ENCODE results near the gene CYLD. TPM values are rescaled to one million over a fixed set of nuclear protein-coding genes. Genes with fewer than 3 reads are reported as not detected.

CYLD gene
- total and polyA plus RNA-seq, 2 donors (not counting 1 experiment from before 2014, with no cell fraction given) = 30.0 to 160 TPM

DNA sequence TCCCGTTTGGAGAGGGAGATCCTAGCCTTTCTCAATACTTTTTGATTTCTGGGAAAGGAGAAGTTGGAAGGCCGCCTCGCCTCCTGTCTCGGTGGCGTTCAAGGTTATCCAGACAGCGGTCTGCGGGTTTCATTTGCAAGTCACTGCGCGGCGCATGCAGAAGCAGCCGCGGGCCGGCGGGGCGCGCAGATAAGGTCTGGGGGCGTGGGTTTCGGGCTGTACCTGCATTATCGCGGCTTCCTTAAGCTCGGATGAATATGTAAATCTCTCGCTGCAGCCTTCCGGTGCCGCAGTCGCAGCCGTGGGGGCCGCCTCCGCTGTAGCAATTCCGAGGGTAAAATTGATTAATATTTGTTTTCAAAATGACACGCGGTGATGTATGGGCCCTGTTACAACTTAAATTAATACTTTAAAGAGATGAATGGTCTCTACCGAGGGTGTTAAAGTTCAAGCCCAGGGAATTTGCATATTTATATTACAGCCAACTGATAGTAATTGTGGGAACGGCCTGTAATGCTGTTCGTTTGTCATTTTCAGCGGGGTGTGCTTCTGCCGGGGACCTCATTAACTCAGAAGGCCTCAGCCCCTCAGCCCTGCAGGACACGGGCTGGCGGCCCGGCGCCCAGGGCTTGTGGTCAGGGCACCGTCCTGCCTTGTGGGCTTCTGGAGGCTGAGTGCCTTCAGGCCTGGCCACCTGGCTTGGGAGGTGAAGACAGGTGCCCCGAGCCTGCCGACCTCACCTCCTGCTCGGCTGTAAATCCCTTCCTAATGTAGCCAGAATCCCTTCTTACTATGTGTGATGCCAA is 99.4 kb downstream of the CYLD start:
- Mint-ChIP-seq H3K9me3 (ENCODE audit: insufficient read depth) (no peaks in the 10 kb centered on the region), H3K27ac (no peak overlapping the region), H3K27me3 (peaks cover 48% of the 10 kb centered on the region), H3K4me1 (peaks cover 14% of the 10 kb centered on the region), H3K4me3 (peak overlapping the region; percentile 79)
- Histone ChIP-seq H2AFZ (ENCODE audit: insufficient read depth, low read depth, low read length, poor library complexity, severe bottlenecking) (peak overlapping the region; percentile 70), H3K4me2 (replicated peaks; ENCODE audit: low read depth, low read length, poor library complexity, severe bottlenecking) (peak overlapping the region; percentile 76), H3K36me3 (replicated peaks in 1 of 2; ENCODE audit: control extremely low read depth in 1 of 2, control insufficient read depth in 1 of 2, extremely low read depth in 1 of 2, insufficient read depth in 2 of 2, low read length in 1 of 2) (no peaks in the 10 kb centered on the region), H3K79me2 (ENCODE audit: control insufficient read depth, insufficient read depth, low read length) (no peaks in the 10 kb centered on the region), H4K20me1 (ENCODE audit: control insufficient read depth, insufficient read depth, low read length, poor library complexity, severe bottlenecking) (no peaks in the 10 kb centered on the region), H3K27me3 (replicated peaks in 1 of 4; ENCODE audit: control extremely low read depth in 1 of 4, control insufficient read depth in 3 of 4, insufficient read depth in 4 of 4, low read length in 3 of 4) (peaks cover 0 to 43% (median 13%) of the 10 kb centered on the region in 4 experiments), H3K9me3 (ENCODE audit: control extremely low read depth in 1 of 3, control insufficient read depth in 2 of 3, insufficient read depth in 1 of 3, low read length in 2 of 3) (peaks cover 0 to 8% (median 0%) of the 10 kb centered on the region in 3 donors), H3K4me3 (ENCODE audit: control extremely low read depth in 1 of 5, extremely low read depth in 1 of 5, insufficient read depth in 1 of 5, low read depth in 2 of 5, low read length in 4 of 5) (peak overlapping the region in 3 of 5 experiments; percentile 35 to 63 (median 49)), H3K27ac (ENCODE audit: low read length in 2 of 2) (no peak overlapping the region), H3K4me1 (ENCODE audit: control insufficient read depth in 2 of 2, insufficient read depth in 2 of 2, low read length in 2 of 2) (peaks cover 11 to 12% of the 10 kb centered on the region in 2 donors), H3K9ac (ENCODE audit: low read length) (peak overlapping the region; percentile 54)
- CTCF ChIA-PET = no interaction called here
- intact Hi-C loops (cut with micrococcal nuclease) = no loop called here
- TF ChIP-seq EZH2 (IDR thresholded peaks at IDR 0.05; ENCODE audit: borderline replicate concordance, insufficient read depth, low read depth, low read length, poor library complexity, severe bottlenecking) = no peak
- TF ChIP-seq, protein P1, sequence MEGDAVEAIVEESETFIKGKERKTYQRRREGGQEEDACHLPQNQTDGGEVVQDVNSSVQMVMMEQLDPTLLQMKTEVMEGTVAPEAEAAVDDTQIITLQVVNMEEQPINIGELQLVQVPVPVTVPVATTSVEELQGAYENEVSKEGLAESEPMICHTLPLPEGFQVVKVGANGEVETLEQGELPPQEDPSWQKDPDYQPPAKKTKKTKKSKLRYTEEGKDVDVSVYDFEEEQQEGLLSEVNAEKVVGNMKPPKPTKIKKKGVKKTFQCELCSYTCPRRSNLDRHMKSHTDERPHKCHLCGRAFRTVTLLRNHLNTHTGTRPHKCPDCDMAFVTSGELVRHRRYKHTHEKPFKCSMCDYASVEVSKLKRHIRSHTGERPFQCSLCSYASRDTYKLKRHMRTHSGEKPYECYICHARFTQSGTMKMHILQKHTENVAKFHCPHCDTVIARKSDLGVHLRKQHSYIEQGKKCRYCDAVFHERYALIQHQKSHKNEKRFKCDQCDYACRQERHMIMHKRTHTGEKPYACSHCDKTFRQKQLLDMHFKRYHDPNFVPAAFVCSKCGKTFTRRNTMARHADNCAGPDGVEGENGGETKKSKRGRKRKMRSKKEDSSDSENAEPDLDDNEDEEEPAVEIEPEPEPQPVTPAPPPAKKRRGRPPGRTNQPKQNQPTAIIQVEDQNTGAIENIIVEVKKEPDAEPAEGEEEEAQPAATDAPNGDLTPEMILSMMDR (IDR thresholded peaks at IDR 0.05) = no peak
- 10% methylated on average over 34 of the region's 44 CpGs for WGBS (ENCODE audit: insufficient coverage)
- ATAC-seq (ENCODE audit: low read depth) = no peak
- DNase-seq = peak; percentile 7
- POLR2A ChIA-PET = no interaction called here

- Histone ChIP-seq H3K9me3 (ENCODE audit: control extremely low read depth in 1 of 3, control insufficient read depth in 2 of 3, insufficient read depth in 1 of 3, low read length in 2 of 3) (peaks cover 0 to 8% (median 0%) of the 10 kb centered on the region in 3 donors), H4K20me1 (ENCODE audit: control insufficient read depth, insufficient read depth, low read length, poor library complexity, severe bottlenecking) (no peaks in the 10 kb centered on the region), H3K27ac (ENCODE audit: low read length in 2 of 2) (no peak overlapping the region), H2AFZ (ENCODE audit: insufficient read depth, low read depth, low read length, poor library complexity, severe bottlenecking) (no peak overlapping the region), H3K4me2 (replicated peaks; ENCODE audit: low read depth, low read length, poor library complexity, severe bottlenecking) (no peak overlapping the region), H3K36me3 (replicated peaks in 1 of 2; ENCODE audit: control extremely low read depth in 1 of 2, control insufficient read depth in 1 of 2, extremely low read depth in 1 of 2, insufficient read depth in 2 of 2, low read length in 1 of 2) (no peaks in the 10 kb centered on the region), H3K4me1 (ENCODE audit: control insufficient read depth in 2 of 2, insufficient read depth in 2 of 2, low read length in 2 of 2) (peaks cover 11 to 12% of the 10 kb centered on the region in 2 donors), H3K4me3 (ENCODE audit: control extremely low read depth in 1 of 5, extremely low read depth in 1 of 5, insufficient read depth in 1 of 5, low read depth in 2 of 5, low read length in 4 of 5) (no peak overlapping the region), H3K79me2 (ENCODE audit: control insufficient read depth, insufficient read depth, low read length) (no peaks in the 10 kb centered on the region), H3K27me3 (replicated peaks in 1 of 4; ENCODE audit: control extremely low read depth in 1 of 4, control insufficient read depth in 3 of 4, insufficient read depth in 4 of 4, low read length in 3 of 4) (peaks cover 0 to 42% (median 13%) of the 10 kb centered on the region in 4 experiments), H3K9ac (ENCODE audit: low read length) (no peak overlapping the region)
- Mint-ChIP-seq H3K27me3 (peaks cover 48% of the 10 kb centered on the region), H3K9me3 (ENCODE audit: insufficient read depth) (no peaks in the 10 kb centered on the region), H3K27ac (no peak overlapping the region), H3K4me1 (peaks cover 14% of the 10 kb centered on the region), H3K4me3 (peak overlapping the region; percentile 79)
- WGBS (ENCODE audit: insufficient coverage) = 91% methylated on average over 16 of the region's 17 CpGs
- ChIA-PET CTCF (no interaction called here), POLR2A (no interaction called here)
- ATAC-seq (ENCODE audit: low read depth) (no peak), DNase-seq (no peak)
- TF ChIP-seq EZH2 (IDR thresholded peaks at IDR 0.05; ENCODE audit: borderline replicate concordance, insufficient read depth, low read depth, low read length, poor library complexity, severe bottlenecking) = no peak
- TF ChIP-seq, protein P1 (IDR thresholded peaks at IDR 0.05) = no peak
- intact Hi-C loops (cut with micrococcal nuclease) = no loop called here
Measured at GRCh38 chr16:50842013-50842505, 100.2 kb downstream of the CYLD start.
